CD4-positive, alpha-beta T cell treated with Interleukin-15 for 1 hour (primary cell): Measurements from ENCODE around the gene APEX2.
"Not testable (repeated sequence)": the region's sequence is repeated elsewhere in the genome, so short reads cannot be mapped to it uniquely, and the experiment has no call there.

Experiments used
- DNase-seq: peaks from one replicate; pipeline ENCODE4 v3.0.0-alpha.2; 2020

The APEX2 gene

DNA sequence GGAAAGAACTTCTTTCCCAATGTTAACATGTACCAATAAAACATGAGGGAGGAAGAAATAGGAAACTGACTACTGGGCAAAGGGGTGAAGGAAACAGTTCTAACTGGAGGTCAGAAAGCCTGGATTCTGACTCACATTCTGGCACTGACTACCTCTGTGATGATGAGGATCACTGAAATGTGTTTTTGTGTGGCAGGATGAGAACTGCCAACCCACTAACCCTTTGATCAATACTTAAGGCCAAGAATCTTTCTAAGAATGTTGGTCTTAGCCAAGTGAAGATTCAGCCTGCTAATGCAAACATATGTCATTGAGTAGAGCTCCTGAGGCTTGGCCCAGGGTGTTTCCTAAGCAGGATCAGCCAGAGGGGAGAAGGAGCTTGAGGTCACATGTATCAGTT, 26.0 kb downstream of the APEX2 start:
- no peak for DNase-seq

- DNase-seq, result no peak
Measured at GRCh38 chrX:55026840-55027239, 26.7 kb downstream of the APEX2 start.

DNA sequence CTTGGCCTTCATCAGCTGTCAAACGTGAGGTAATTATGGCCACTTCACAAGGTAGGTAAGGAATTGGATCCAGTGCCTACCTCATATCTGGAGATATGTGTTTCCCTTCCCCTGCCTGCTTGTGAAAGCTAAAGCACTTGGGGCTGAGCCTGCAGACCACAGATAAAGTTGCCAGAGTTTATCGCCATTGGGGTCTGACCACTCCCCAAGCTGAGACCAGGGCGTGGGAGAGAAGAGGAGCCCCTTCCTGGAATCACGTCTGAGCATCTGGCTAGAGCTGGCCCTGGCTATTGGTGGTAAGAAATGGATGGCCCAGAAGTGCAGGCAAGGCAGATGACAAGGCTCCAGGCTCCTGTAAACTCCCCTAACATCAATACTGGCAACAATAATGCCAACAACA, 27.9 kb downstream of the APEX2 start:
- no peak for DNase-seq

DNA sequence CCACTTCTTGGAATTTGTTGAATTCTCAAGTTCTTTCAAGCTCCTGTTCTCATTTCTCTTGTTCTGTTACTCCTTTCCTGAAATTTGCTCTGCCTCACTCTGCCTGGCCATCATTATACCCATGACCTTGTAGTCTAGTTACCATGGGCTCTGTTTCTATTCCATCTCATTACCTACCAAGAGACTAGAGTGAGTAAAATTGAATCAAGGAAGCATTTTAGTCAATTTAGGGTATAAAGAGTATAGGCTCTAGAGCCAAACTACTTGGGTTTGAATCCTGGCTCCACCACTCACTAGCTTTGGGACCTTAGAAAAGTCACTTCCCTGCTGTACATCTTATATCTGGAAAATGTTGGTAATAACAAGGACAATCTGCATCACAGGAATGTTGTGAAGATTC, 28.4 kb downstream of the APEX2 start:
- DNase-seq, result no peak

GRCh38 chrX:55029291-55029690, 29.1 kb downstream of the APEX2 start:
- DNase-seq, result no peak

- no peak for DNase-seq
Measured at GRCh38 chrX:55030271-55031205, 30.4 kb downstream of the APEX2 start, which contains the start of gene ALAS2. Gene ALAS2, minus strand, starts transcription at chrX:55030977. Its CDS starts 4,977 bp downstream, at chrX:55026000.

DNA sequence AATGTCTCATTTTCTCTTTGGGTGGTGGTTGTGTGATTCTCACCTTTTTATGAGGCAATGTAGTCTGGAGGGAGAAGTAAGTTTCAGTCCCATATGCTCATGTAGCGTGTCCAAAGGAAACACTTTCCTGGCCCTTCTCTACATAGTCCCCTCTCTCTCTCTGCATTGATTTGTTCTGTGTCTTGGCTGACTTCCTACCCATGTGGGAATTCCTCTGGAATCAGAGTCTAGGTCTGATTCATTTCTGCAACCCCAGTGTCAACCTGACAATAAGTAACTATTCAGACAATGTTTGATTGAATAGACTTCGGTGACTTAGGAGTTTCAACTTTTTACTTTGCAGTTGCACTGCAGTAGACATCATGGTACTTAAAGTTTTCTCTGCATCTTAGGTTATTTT, 33.3 kb downstream of the APEX2 start:
- no peak for DNase-seq

- DNase-seq, result no peak
Measured at GRCh38 chrX:55039471-55039870, 39.3 kb downstream of the APEX2 start.

DNA sequence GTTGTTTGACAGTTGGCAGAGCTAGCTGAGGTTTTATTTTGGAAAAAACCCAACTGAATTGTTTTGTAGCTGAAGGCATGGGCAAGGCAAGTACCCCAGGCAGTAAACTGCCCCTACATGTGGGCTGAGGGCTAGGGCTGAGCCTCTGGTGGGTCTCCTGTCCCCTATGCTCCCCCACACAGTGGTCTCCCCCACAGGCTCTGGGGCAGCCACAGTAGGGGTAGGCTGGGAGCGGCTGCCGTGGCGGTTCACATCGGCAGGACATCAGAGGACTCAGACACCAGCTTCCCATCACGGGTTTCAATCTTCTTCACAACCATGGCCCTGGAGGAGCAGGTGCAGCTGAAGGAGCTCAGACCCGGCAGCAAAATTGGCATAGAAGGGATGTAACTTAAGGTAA, 41.4 kb downstream of the APEX2 start:
- DNase-seq, result no peak

GRCh38 chrX:55050599-55050998, 50.4 kb downstream of the APEX2 start:
- not testable (repeated sequence) for DNase-seq

DNA sequence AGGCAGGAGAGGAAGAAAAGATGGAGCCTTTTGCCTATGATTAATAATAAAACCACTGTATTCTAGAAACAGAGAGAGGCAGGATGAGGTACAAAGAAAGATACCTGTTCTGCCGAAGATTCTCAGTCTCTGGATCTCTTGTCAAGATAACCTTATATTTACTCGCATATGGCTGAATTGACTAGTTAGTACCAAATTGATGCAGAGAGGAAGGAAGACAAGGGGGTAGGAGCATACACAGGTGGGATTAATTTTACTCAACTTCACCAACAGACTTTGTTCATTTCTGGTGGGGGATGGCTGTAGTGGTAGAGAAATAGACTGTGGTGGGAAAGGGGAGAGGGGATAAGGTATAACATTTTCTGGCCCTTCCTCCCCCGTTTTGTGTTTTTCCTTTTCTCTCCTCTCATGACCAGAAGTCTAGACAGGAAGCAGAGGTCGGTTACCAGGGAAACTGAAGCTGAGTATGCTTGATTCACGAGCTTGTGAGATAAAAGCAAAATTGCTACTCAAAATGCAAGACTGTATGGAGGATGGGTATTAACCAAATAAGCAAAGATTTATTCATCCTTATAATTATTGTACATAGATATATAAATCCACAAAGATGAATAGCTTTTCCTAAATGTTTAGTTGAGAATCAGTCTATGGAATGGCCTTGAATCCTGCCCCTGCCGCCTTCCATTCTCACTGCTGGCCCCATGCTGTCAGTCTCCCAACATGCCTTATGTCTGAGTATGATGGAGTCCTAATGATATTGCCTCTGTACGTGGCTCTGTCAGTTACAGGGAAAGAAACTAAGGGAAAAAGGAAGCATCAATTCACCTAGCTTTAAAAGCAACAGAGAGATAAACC, 56.9 kb downstream of the APEX2 start:
- DNase-seq, result peak; percentile 39

- no peak for DNase-seq
Measured at GRCh38 chrX:55057675-55058249, 57.6 kb downstream of the APEX2 start.
